HG03565 (cell line): ENCODE measurements around the gene ERGIC1.
A peak's percentile ranks its signal among the peaks of the same experiment; 100 is the strongest.
"Not testable (repeated sequence)": the region's sequence is repeated elsewhere in the genome, so short reads cannot be mapped to it uniquely, and the experiment has no call there.

Source experiments
- ATAC-seq: cut with Tn5 transposase; IDR thresholded peaks from one replicate; pipeline ENCODE4 v1.9.1; 2021; ENCODE audit warnings: mild to moderate bottlenecking, moderate library complexity; ENCODE audit not compliant: unreplicated experiment

The ERGIC1 gene

GRCh38 chr5:172833686-172834414 lies at the start of gene ERGIC1:
Gene ERGIC1 (plus strand): TSS chr5:172834251. CDS start chr5:172834414, 163 bp downstream.
- peak; percentile 55 for ATAC-seq

GRCh38 chr5:172785429-172786088 lies 48.5 kb upstream of the ERGIC1 start:
- ATAC-seq, result no peak

GRCh38 chr5:172786736-172787462 lies 47.2 kb upstream of the ERGIC1 start:
- ATAC-seq, result no peak

- ATAC-seq, result not testable (repeated sequence)
These were observed 46.5 kb upstream of the ERGIC1 start for GRCh38 chr5:172787538-172787937.

- ATAC-seq, result no peak
These were observed 45.0 kb upstream of the ERGIC1 start for GRCh38 chr5:172788771-172789686.

- ATAC-seq, result no peak
These were observed 44.2 kb upstream of the ERGIC1 start for GRCh38 chr5:172789687-172790495.

GRCh38 chr5:172790496-172790889 lies 43.6 kb upstream of the ERGIC1 start:
- no peak for ATAC-seq

- no peak for ATAC-seq
These were observed 42.8 kb upstream of the ERGIC1 start for GRCh38 chr5:172791286-172791685.

- no peak for ATAC-seq
These were observed 42.2 kb upstream of the ERGIC1 start for GRCh38 chr5:172791726-172792445.

GRCh38 chr5:172792701-172793570 lies 41.1 kb upstream of the ERGIC1 start:
- ATAC-seq, result no peak

- no peak for ATAC-seq
These were observed 40.2 kb upstream of the ERGIC1 start for GRCh38 chr5:172793577-172794488.

- no peak for ATAC-seq
These were observed 38.6 kb upstream of the ERGIC1 start for GRCh38 chr5:172795318-172795977.

- no peak for ATAC-seq
These were observed 37.7 kb upstream of the ERGIC1 start for GRCh38 chr5:172796306-172796705.

- no peak for ATAC-seq
These were observed 36.3 kb upstream of the ERGIC1 start for GRCh38 chr5:172797771-172798191.

- ATAC-seq, result no peak
These were observed 35.4 kb upstream of the ERGIC1 start for GRCh38 chr5:172798422-172799215.

- no peak for ATAC-seq
These were observed 34.6 kb upstream of the ERGIC1 start for GRCh38 chr5:172799416-172799815.
